Large intestine (tissue), 3 donors: ENCODE data around the gene ATP2B2. TPM values are rescaled to one million over a fixed set of nuclear protein-coding genes. Genes with fewer than 3 reads are reported as not detected.

Source experiments
- DNase-seq, 2 donors: peaks; one replicate each; pipeline versions ENCODE4 v3.0.0 to v3.0.0-alpha.2; 2013
- H3K27ac ChIP-seq: one replicate; pipeline ENCODE4 v1.5.1; 2013; ENCODE audit warnings: low read length
- H3K27me3 ChIP-seq: 2 replicates; pipeline ENCODE4 v1.6.1; 2013; ENCODE audit warnings: low read length; ENCODE audit not compliant: control insufficient read depth, insufficient read depth
- H3K36me3 ChIP-seq: 2 replicates; pipeline ENCODE4 v1.6.1; 2013; ENCODE audit warnings: low read length; ENCODE audit not compliant: control insufficient read depth, insufficient read depth
- H3K4me1 ChIP-seq: one replicate; pipeline ENCODE4 v1.6.1; 2013; ENCODE audit warnings: low read length; ENCODE audit not compliant: control insufficient read depth, insufficient read depth
- H3K4me3 ChIP-seq: one replicate; pipeline ENCODE4 v1.5.1; 2013; ENCODE audit warnings: low read length
- H3K9me3 ChIP-seq: one replicate; pipeline ENCODE4 v1.6.1; 2013; ENCODE audit warnings: mild to moderate bottlenecking, low read depth, low read length, moderate library complexity; ENCODE audit not compliant: control insufficient read depth
- WGBS: methylation state at CpG from one replicate; pipeline ENCODE4 v1.1.5; 2013; ENCODE audit warnings: low lambda C conversion rate; ENCODE audit not compliant: insufficient coverage; 5-methylcytosine and 5-hydroxymethylcytosine counted together
- polyA plus RNA-seq: library from polyadenylated mRNA; unstranded; fragments of 120-200 nt; gene quantifications from one replicate; pipeline ENCODE4 v1.2.1, GENCODE V29; 2013

Gene ATP2B2
- polyA plus RNA-seq, 1 donor = 1.5 TPM

DNA sequence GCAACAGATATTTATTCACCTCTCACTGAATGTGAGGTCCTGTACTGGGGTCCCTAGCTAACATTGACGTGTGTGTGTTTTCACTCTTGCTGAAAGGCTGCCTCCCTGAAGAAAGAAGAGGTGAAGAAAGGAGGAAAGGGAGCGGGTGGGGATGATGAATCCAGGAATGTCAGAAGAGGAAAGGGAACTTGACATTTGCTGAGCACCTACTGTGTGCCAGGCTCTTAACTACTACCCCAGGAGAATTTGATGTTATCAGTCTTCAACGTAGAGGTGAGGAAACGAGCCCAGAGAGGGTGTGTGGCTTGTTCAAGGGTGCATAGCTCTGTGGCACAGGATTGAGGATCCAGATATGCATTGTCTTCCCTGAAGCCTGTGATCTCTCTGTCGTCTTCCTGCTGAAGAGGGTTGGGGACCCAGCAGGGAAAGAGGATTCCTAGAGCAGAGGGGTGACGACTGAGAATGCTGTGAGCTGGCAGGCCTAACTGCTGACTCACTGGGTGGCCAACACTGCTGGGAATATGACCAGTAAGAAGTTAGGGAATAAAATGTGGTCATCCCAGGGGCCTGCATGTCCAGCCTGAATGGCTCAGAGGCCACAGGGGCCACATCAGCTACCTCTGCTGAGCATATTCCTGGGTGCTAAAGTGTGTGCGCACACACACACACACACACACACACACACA, 6.6 kb upstream of the ATP2B2 start:
- no peak for DNase-seq
- H3K27me3 ChIP-seq = peaks cover 7% of the 10 kb centered on the region
- WGBS = 80% methylated on average over 2 of the region's 7 CpGs
- no peaks in the 10 kb centered on the region for H3K36me3 ChIP-seq
- H3K4me1 ChIP-seq = no peaks in the 10 kb centered on the region
- no peak overlapping the region for H3K4me3 ChIP-seq
- H3K27ac ChIP-seq = no peak overlapping the region
- no peaks in the 10 kb centered on the region for H3K9me3 ChIP-seq

DNA sequence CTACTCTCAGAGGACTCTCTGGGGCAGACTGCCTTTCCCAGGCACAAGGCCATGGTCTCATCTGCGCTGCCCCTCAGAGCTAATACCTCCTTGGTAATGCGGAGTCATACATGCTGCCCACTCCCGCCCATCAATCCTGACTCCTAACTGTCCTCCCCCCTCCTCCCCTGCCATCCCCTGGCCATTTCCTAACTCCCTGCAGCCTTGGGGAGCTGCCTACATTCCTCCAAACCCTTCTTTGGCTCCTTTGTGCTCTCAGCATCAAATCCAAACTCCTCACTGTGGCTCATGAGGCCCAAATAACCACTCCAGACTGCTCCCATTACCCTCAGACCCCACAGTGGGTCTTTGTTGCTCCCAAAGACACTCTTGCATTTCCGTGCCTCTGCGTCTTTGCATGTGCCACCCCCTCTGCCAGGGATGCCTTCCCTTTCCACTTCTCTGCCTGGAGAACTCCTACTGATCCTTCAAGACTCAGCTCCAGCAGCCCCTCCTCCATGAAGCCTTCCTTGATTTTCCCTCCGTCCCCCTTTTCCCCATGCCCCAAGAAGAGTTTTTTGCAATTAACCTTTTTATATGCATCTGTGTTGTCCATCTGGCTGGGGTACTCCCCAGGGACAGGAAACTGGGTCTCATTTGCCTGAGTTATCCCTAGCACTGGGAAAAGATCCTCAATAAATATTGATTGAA, 5.5 kb upstream of the ATP2B2 start:
- H3K27ac ChIP-seq = no peak overlapping the region
- H3K4me1 ChIP-seq = no peaks in the 10 kb centered on the region
- DNase-seq = no peak
- no peaks in the 10 kb centered on the region for H3K36me3 ChIP-seq
- H3K4me3 ChIP-seq = no peak overlapping the region
- peaks cover 18% of the 10 kb centered on the region for H3K27me3 ChIP-seq
- 100% methylated on average over 1 of the region's 6 CpGs for WGBS
- H3K9me3 ChIP-seq = no peaks in the 10 kb centered on the region

DNA sequence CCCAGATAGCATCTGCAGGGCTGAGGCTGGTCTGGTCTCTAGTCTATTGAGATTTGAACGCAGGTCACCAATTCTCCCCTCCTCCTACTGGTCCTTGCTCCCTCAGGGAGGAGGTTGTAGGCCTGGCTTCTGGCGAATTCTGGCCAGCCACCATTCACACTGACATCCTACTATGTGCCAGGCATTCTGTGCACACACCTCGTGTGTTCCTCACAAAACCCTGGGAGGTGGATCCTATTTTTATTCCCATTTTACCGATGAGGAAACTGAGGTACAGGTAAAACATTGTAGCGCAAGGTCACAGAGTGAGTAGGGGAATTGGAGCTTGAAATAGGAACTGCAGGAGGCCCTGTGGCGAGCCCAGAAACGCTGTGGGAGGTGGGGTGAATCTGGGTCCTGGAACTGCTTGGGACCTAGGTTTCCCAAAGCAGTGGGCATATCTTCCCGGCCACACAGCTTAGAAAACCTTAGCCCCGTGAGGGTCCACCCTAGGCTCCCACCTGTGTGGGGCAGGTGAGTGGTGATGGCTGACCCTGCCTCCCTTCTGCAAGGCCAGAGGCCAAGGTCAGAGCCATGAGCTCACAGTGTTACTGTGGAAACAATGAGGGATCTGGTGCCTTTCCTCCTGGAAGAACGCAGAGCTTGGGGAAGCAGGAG, 4.8 kb upstream of the ATP2B2 start:
- no peak overlapping the region for H3K27ac ChIP-seq
- no peaks in the 10 kb centered on the region for H3K4me1 ChIP-seq
- no CpG with 5 or more reads among the region's 10 CpGs for WGBS
- DNase-seq = no peak
- no peak overlapping the region for H3K4me3 ChIP-seq
- peaks cover 23% of the 10 kb centered on the region for H3K27me3 ChIP-seq
- H3K36me3 ChIP-seq = no peaks in the 10 kb centered on the region
- no peaks in the 10 kb centered on the region for H3K9me3 ChIP-seq

DNA sequence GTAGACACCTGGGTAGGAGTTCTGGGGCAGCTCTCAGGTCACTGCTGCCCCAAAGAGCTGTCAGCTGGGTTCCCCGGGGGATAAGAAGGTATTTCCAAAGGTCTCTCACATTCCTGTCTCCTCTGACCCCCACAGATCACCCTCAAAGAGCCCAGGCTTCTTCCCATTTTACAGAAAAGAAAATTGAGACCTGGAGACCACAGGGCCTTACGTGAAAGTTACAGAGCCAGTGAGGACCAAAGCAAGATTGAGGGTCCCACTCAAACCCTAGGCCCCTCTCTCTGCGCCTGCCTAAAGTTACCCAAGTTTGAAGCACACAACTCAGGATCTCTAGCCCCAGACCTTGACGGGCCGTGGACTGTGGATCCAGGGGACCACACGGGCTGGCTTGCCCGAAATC, 3.9 kb upstream of the ATP2B2 start:
- WGBS = no CpG with 5 or more reads among the region's 7 CpGs
- no peak for DNase-seq
- no peak overlapping the region for H3K27ac ChIP-seq
- no peaks in the 10 kb centered on the region for H3K36me3 ChIP-seq
- no peak overlapping the region for H3K4me3 ChIP-seq
- no peaks in the 10 kb centered on the region for H3K9me3 ChIP-seq
- peaks cover 32% of the 10 kb centered on the region for H3K27me3 ChIP-seq
- H3K4me1 ChIP-seq = no peaks in the 10 kb centered on the region

DNA sequence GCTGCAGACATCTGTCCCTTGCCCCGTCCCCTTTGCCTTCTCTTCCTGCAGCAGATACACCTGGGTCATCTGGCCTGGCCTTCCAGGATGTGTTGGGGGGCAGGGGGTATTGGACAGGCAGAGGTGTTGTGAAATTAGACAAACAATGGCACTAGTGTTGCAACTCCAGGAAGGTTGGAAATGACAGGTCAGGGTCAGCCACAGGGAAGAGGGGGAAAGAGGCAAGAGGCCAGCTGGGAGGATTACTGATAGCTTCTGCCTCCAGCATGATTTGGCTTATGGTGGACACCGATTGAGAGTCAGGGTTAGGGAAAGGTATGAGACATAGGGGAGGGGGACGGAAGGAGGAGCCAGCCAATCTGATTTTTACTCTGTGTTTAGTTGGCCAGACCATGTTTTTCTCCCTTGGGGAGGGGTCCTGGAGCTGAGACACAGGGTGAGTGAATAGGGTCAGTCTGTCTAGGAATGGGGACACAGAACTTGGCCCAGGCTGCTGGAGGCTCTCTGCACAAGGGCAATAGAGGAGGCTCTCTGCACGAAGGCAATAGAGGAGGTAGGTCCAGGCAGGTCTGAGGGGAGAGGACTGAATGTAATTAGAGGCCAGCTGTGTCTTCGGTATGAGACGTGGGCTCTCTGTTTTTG, 3.4 kb upstream of the ATP2B2 start:
- DNase-seq = no peak
- Histone ChIP-seq H3K27ac (no peak overlapping the region), H3K9me3 (no peaks in the 10 kb centered on the region), H3K4me3 (no peak overlapping the region), H3K36me3 (no peaks in the 10 kb centered on the region), H3K27me3 (peaks cover 36% of the 10 kb centered on the region), H3K4me1 (no peaks in the 10 kb centered on the region)
- 50% methylated on average over 1 of the region's 6 CpGs for WGBS

DNA sequence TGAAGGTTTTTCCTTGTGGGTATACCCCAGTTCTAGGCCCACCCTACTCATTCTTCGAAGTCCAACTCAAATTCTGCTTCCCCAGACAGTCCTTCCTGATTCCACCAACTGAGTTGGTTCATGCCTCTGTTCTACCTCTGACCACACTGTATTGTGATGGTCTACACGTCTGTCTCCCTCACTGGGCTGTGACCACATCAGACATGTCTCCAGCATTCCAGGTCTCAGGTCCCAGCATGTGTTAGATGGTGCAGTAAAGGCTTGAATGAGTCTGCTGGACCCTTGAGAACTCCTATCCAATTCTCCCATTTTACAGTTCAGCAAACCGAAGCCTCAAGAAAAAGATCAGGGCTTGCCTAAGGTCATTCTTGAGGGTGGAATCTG, 2.8 kb upstream of the ATP2B2 start:
- DNase-seq = no peak
- Histone ChIP-seq H3K36me3 (no peaks in the 10 kb centered on the region), H3K27ac (no peak overlapping the region), H3K9me3 (no peaks in the 10 kb centered on the region), H3K4me3 (no peak overlapping the region), H3K4me1 (no peaks in the 10 kb centered on the region), H3K27me3 (peaks cover 41% of the 10 kb centered on the region)
- no CpG with 5 or more reads among the region's 3 CpGs for WGBS

DNA sequence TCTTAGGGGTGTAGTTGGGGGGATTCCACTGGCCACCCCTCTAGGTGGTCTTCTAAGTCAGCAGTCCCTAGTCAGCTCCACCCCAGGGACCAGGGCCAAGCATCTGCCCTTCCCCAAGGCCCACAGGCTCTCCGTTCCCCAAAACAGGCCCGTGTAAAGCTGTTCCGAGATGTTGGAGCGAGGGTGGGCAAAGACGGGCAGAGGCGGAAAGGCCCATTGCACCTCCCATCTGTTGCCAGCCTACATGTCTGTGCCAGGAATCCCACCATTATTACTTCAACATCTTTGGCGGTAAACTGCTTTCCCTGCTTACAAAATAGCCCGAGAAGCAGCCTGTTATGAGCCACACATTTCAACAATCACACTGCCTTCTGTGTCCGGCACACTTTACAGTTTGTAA, 1.9 kb upstream of the ATP2B2 start:
- Histone ChIP-seq H3K36me3 (no peaks in the 10 kb centered on the region), H3K27ac (no peak overlapping the region), H3K27me3 (peaks cover 50% of the 10 kb centered on the region), H3K4me3 (no peak overlapping the region), H3K4me1 (no peaks in the 10 kb centered on the region), H3K9me3 (no peaks in the 10 kb centered on the region)
- no CpG with 5 or more reads among the region's 9 CpGs for WGBS
- DNase-seq = no peak

DNA sequence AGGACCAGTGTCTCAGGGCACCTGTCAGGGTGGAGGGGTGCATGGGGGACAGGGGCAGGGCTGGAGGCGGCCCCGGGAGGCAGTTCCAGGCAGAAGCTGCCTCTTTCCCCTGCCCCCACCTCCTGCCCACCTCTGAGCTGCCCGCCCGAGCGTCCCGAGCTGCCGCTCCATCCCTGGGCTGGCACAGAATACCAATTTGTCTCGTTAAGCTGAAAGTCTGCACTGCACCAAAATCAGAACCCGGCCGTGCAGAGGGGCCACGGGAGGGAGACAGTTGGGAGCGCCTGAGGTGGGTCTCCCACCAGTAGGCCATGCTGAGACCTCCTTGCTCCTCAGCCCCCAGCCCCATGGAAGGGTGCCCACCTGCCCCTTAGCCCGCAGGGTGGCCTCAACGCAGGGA, 1.3 kb upstream of the ATP2B2 start:
- Histone ChIP-seq H3K27ac (no peak overlapping the region), H3K4me3 (no peak overlapping the region), H3K36me3 (no peaks in the 10 kb centered on the region), H3K4me1 (no peaks in the 10 kb centered on the region), H3K9me3 (no peaks in the 10 kb centered on the region), H3K27me3 (peaks cover 53% of the 10 kb centered on the region)
- WGBS = no CpG with 5 or more reads among the region's 14 CpGs
- DNase-seq = no peak

DNA sequence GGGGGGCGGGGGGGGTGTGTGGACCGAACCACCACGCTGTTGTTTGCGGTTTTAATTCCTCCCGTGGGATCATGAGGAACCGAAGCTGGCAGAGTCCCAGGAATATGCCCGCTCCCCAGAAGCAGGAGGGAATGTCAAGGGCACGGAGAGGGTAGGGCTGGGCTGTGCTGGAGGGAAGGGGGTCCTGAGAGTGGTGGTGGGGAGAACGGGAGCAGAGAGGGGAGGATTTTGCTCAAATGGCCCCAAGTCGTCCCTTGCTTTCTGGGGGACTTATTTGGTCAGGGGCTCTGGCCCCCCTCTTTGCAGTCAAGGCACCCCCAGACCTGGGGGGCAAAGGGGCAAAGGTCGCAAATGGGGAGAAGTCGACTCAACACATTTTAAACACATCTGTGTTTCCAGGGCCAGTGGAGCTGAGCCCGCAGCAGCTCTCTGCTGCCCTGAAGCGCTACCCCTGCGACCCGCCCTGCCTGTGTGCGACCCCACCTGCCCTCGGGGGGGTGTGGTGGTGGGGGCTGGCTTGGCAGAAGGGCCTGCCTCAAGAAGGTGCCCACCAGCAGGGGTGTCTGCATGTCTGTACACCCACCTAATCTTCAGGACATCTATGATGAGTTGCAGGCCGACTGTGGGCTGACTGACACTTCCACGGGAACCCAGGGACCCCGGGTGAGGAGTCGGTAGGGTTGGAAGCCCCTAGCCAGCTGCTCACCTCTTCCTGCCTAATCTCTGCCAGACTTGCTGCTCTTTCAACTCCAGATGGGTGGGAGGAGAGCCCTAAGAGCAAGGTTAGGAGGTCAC, 602 bp upstream of the ATP2B2 start:
- Histone ChIP-seq H3K4me1 (no peaks in the 10 kb centered on the region), H3K9me3 (no peaks in the 10 kb centered on the region), H3K27ac (no peak overlapping the region), H3K27me3 (peaks cover 54% of the 10 kb centered on the region), H3K4me3 (no peak overlapping the region), H3K36me3 (no peaks in the 10 kb centered on the region)
- DNase-seq = no peak
- WGBS = no CpG with 5 or more reads among the region's 22 CpGs
